IMR-90 (cell line): ENCODE data around the gene NUP88. TPM values are rescaled to one million over a fixed set of nuclear protein-coding genes. Genes with fewer than 3 reads are reported as not detected.

Experiments used
- ATAC-seq: fragments of 200-7000 bp; cut with Tn5 transposase; 2 replicates; pipeline ENCODE4 v1.9.1; 2020; ENCODE audit warnings: low read depth, mild to moderate bottlenecking, moderate library complexity
- BruUV-seq: library from RNA; stranded (reverse); fragments of 400-500 nt; replicated peaks from 2 replicates; lab custom pipeline; 2021; lab: Mats Ljungman, UMichigan
- CTCF ChIA-PET: fragments of 300-600 bp; formaldehyde crosslinking; extraction: SDS; loops from one replicate; lab custom pipeline; 2021; ENCODE audit warnings: antibody characterized with exemption; lab: Yijun Ruan, JAX
- POLR2A ChIA-PET: fragments of 300-600 bp; sonication (Branson Sonifier 250); formaldehyde crosslinking; loops from one replicate; lab custom pipeline; 2022; ENCODE audit warnings: antibody characterized with exemption; ENCODE audit not compliant: unreplicated experiment; lab: Charles Lee
- DNase-seq: peaks from one replicate; pipeline ENCODE4 v3.0.0; 2013
- H2AFZ ChIP-seq: replicated peaks from 2 replicates; pipeline ENCODE3; 2013; ENCODE audit warnings: low read length, mild to moderate bottlenecking; ENCODE audit not compliant: poor library complexity
- H2AK5ac ChIP-seq: 2 replicates; pipeline ENCODE4 v1.6.1; 2013; ENCODE audit warnings: low read depth, low read length, inconsistent platforms
- H2AK9ac ChIP-seq: replicated peaks from 2 replicates; pipeline ENCODE3; 2013; ENCODE audit warnings: mild to moderate bottlenecking, low read depth, low read length, moderate library complexity; ENCODE audit not compliant: poor library complexity
- H2BK120ac ChIP-seq: 2 replicates; pipeline ENCODE4 v1.6.1; 2013; ENCODE audit warnings: low read depth, low read length, inconsistent platforms
- H2BK15ac ChIP-seq: 3 replicates; pipeline ENCODE4 v1.6.1; 2013; ENCODE audit warnings: low read depth, low read length, inconsistent platforms
- H2BK20ac ChIP-seq: 2 replicates; pipeline ENCODE4 v1.6.1; 2013; ENCODE audit warnings: low read depth, mild to moderate bottlenecking, inconsistent platforms, low read length, moderate library complexity
- H2BK5ac ChIP-seq: 2 replicates; pipeline ENCODE4 v1.6.1; 2013; ENCODE audit warnings: mild to moderate bottlenecking, low read depth, low read length, inconsistent platforms; ENCODE audit not compliant: poor library complexity, severe bottlenecking
- H3K14ac ChIP-seq: replicated peaks from 2 replicates; pipeline ENCODE4 v1.6.1; 2013; ENCODE audit warnings: low read depth, low read length, inconsistent platforms
- H3K18ac ChIP-seq: 2 replicates; pipeline ENCODE4 v1.6.1; 2013; ENCODE audit warnings: low read depth, low read length, control low read depth
- H3K23ac ChIP-seq: 2 replicates; pipeline ENCODE4 v1.6.1; 2013; ENCODE audit warnings: low read depth, low read length, inconsistent platforms
- H3K27ac ChIP-seq: 2 replicates; pipeline ENCODE4 v1.5.1; 2013; ENCODE audit warnings: mild to moderate bottlenecking, control low read depth, low read length; ENCODE audit not compliant: insufficient read depth
- H3K27me3 ChIP-seq: 2 replicates; pipeline ENCODE4 v1.6.1; 2013; ENCODE audit warnings: low read length; ENCODE audit not compliant: control insufficient read depth, insufficient read depth
- H3K36me3 ChIP-seq: 2 replicates; pipeline ENCODE4 v1.6.1; 2013; ENCODE audit warnings: low read length, mixed read lengths; ENCODE audit not compliant: control insufficient read depth, insufficient read depth
- H3K4ac ChIP-seq: 2 replicates; pipeline ENCODE4 v1.6.1; 2013; ENCODE audit warnings: low read depth, low read length, inconsistent platforms
- H3K4me1 ChIP-seq: 2 replicates; pipeline ENCODE4 v1.6.1; 2013; ENCODE audit warnings: low read length, mixed read lengths; ENCODE audit not compliant: control insufficient read depth, insufficient read depth
- H3K4me2 ChIP-seq: 2 replicates; pipeline ENCODE4 v1.6.1; 2013; ENCODE audit warnings: low read depth, mild to moderate bottlenecking, control low read depth, low read length, moderate library complexity
- H3K4me3 ChIP-seq: 2 replicates; pipeline ENCODE4 v1.5.1; 2013; ENCODE audit warnings: low read depth, mild to moderate bottlenecking, control low read depth, low read length, moderate library complexity; ENCODE audit not compliant: insufficient read depth
- H3K56ac ChIP-seq: 2 replicates; pipeline ENCODE4 v1.6.1; 2013; ENCODE audit warnings: low read length, inconsistent platforms; ENCODE audit not compliant: insufficient read depth; ENCODE audit errors: extremely low read depth
- H3K79me1 ChIP-seq, 2 experiments: 2 replicates each; pipeline ENCODE4 v1.6.1; 2013; ENCODE audit warnings: low read length in 2 of 2, inconsistent platforms in 1 of 2, low read depth in 1 of 2
- H3K9ac ChIP-seq: 2 replicates; pipeline ENCODE4 v1.6.1; 2013; ENCODE audit warnings: low read depth, low read length, control low read depth
- H3K9me1 ChIP-seq: 2 replicates; pipeline ENCODE4 v1.6.1; 2013; ENCODE audit warnings: low read length, inconsistent platforms; ENCODE audit not compliant: insufficient read depth
- H3K9me3 ChIP-seq: 2 replicates; pipeline ENCODE4 v1.6.1; 2013; ENCODE audit warnings: low read length; ENCODE audit not compliant: control insufficient read depth, insufficient read depth
- H4K20me1 ChIP-seq: 2 replicates; pipeline ENCODE4 v1.6.1; 2013; ENCODE audit warnings: low read length, inconsistent platforms; ENCODE audit not compliant: insufficient read depth
- H4K5ac ChIP-seq: 2 replicates; pipeline ENCODE4 v1.6.1; 2013; ENCODE audit warnings: mild to moderate bottlenecking, low read depth, low read length, control low read depth
- H4K8ac ChIP-seq, 2 experiments: 2 replicates each; pipeline ENCODE4 v1.6.1; 2013; ENCODE audit warnings: low read depth in 2 of 2, low read length in 2 of 2, control low read depth in 1 of 2, inconsistent platforms in 1 of 2
- H4K91ac ChIP-seq: 2 replicates; pipeline ENCODE4 v1.6.1; 2013; ENCODE audit warnings: low read depth, low read length, inconsistent platforms; ENCODE audit not compliant: insufficient read depth
- BHLHE40 ChIP-seq: fragments of 150-350 bp; IDR thresholded peaks from 2 replicates; pipeline ENCODE4 v1.6.1; 2016; ENCODE audit warnings: mild to moderate bottlenecking, low read depth, low read length
- CEBPB ChIP-seq: IDR thresholded peaks from 2 replicates; pipeline ENCODE4 v1.6.1; 2012; ENCODE audit warnings: low read depth, low read length, improper control_type of control experiment
- FOS ChIP-seq: fragments of 150-350 bp; IDR thresholded peaks from 2 replicates; pipeline ENCODE4 v1.6.1; 2016; ENCODE audit warnings: low read depth, low read length
- MAFK ChIP-seq: IDR thresholded peaks from 2 replicates; pipeline ENCODE4 v1.6.1; 2012; ENCODE audit warnings: low read depth, low read length, improper control_type of control experiment
- whole genome bisulfite sequencing, 2 experiments: methylation state at CpG; one replicate each; pipeline versions ENCODE4 v1.1.5 to v1.1.7; 2013; ENCODE audit warnings: missing lambda C conversion rate in 2 of 2; ENCODE audit not compliant: insufficient read length in 1 of 2; ENCODE audit errors: extremely low coverage in 2 of 2; 5-methylcytosine and 5-hydroxymethylcytosine counted together
- dilution Hi-C: fragments of 300-500 bp; cut with HindIII; formaldehyde crosslinking; loops from one replicate; pipeline ENCODE4 v1.14.3; 2018; ENCODE audit warnings: low sequenced_read_pairs; ENCODE audit not compliant: unreplicated experiment
- in situ Hi-C: fragments of 300-500 bp; cut with MboI; formaldehyde crosslinking; loops from 3 replicates; pipeline ENCODE4 v1.14.3; 2019; ENCODE audit warnings: low sequenced_read_pairs, inconsistent platforms, mixed read lengths
- intact Hi-C: fragments of 100-400 bp; cut with micrococcal nuclease; formaldehyde crosslinking; loops from 2 replicates; pipeline ENCODE4 v1.10.0; 2022
- polyA plus RNA-seq, 3 experiments: library from polyadenylated mRNA; depleted of rRNA; stranded (reverse); fragments of >200 nt; gene quantifications; 2 replicates each; pipeline ENCODE4 v1.2.3, GENCODE V29; 2012; ENCODE audit warnings: low replicate concordance in 1 of 3
- total RNA-seq: library from RNA; depleted of rRNA; stranded (reverse); fragments of >200 nt; gene quantifications from 2 replicates; pipeline ENCODE4 v1.2.3, GENCODE V29; 2012

The NUP88 gene
- total and polyA plus RNA-seq, 2 of the 4 experiments (the other 2 are of a cell fraction) = 57.0 to 83.7 TPM

GRCh38 chr17:5364156-5364555 is 55.3 kb downstream of the NUP88 start:
- no TSS peak for BruUV-seq
- H4K5ac ChIP-seq = no peak overlapping the region
- DNase-seq = peak; percentile 83
- peak overlapping the region; percentile 6; the same call in 1 of the 2 replicates for H3K4me2 ChIP-seq
- POLR2A ChIA-PET = no interaction called here
- H3K4me3 ChIP-seq = no peak overlapping the region
- no peak overlapping the region for H4K8ac ChIP-seq
- peaks cover 18% of the 10 kb centered on the region for H3K36me3 ChIP-seq
- H3K56ac ChIP-seq = no peak overlapping the region
- peaks cover 3% of the 10 kb centered on the region; the same call in 1 of the 2 replicates for H3K9me1 ChIP-seq
- H3K4ac ChIP-seq = no peak overlapping the region
- H2BK20ac ChIP-seq = no peak overlapping the region
- no peaks in the 10 kb centered on the region for H3K9me3 ChIP-seq
- H2AFZ ChIP-seq = no peak overlapping the region
- no peak overlapping the region for H3K27ac ChIP-seq
- peaks cover 9% of the 10 kb centered on the region; the same call in 1 of the 2 replicates for H3K4me1 ChIP-seq
- ATAC-seq = peak; percentile 86
- in situ Hi-C loops = no loop called here
- no peak overlapping the region for H3K9ac ChIP-seq
- no peak overlapping the region for H2BK15ac ChIP-seq
- TF ChIP-seq CEBPB (peak; percentile 91), MAFK (no peak), FOS (peak; percentile 27; the same call in 1 of the 2 replicates), BHLHE40 (0 out of 2 replicates have a peak, but pooled peaks have one; percentile 10)
- H3K14ac ChIP-seq = no peak overlapping the region
- no CpG with 5 or more reads among the region's 6 CpGs for WGBS, 2 experiments
- H4K20me1 ChIP-seq = peaks cover 14% of the 10 kb centered on the region; the same call in 1 of the 2 replicates
- no peak overlapping the region for H2AK5ac ChIP-seq
- no peak overlapping the region for H3K18ac ChIP-seq
- no peak overlapping the region for H3K23ac ChIP-seq
- H2BK120ac ChIP-seq = no peak overlapping the region
- CTCF ChIA-PET = no interaction called here
- H4K91ac ChIP-seq = no peak overlapping the region
- intact Hi-C loops = no loop called here
- no peak overlapping the region for H2BK5ac ChIP-seq
- no peak overlapping the region for H2AK9ac ChIP-seq
- H3K79me1 ChIP-seq = peaks cover 6 to 9% of the 10 kb centered on the region in 2 experiments; a peak in 3 of 4 replicates
- H3K27me3 ChIP-seq = no peaks in the 10 kb centered on the region
- dilution Hi-C loops = no loop called here
